IPS-18c (cell line): ENCODE data around the gene CDIP1.
"Not testable (repeated sequence)": the region's sequence is repeated elsewhere in the genome, so short reads cannot be mapped to it uniquely, and the experiment has no call there.

Experiments
- H3K4me3 ChIP-seq: 2 replicates; pipeline ENCODE4 v1.7.0; 2013; ENCODE audit warnings: low read depth, mild to moderate bottlenecking, low read length, moderate library complexity; ENCODE audit not compliant: insufficient read depth
- H3K9me3 ChIP-seq: one replicate; pipeline ENCODE4 v1.6.1; 2013; ENCODE audit warnings: mild to moderate bottlenecking, low read length, moderate library complexity; ENCODE audit not compliant: control insufficient read depth, insufficient read depth

Gene CDIP1

GRCh38 chr16:4538350-4539235, at the start of gene CDIP1:
Gene CDIP1 (minus strand): TSS chr16:4538773. CDS start chr16:4514130, 24,643 bp downstream.
- H3K4me3 ChIP-seq: peak within 1 kb of the TSS; percentile 88
- peaks cover 6% of the 10 kb centered on the region for H3K9me3 ChIP-seq

GRCh38 chr16:4586291-4586690, 47.7 kb upstream of the CDIP1 start:
- no peak overlapping the region for H3K4me3 ChIP-seq
- no peaks in the 10 kb centered on the region for H3K9me3 ChIP-seq

DNA sequence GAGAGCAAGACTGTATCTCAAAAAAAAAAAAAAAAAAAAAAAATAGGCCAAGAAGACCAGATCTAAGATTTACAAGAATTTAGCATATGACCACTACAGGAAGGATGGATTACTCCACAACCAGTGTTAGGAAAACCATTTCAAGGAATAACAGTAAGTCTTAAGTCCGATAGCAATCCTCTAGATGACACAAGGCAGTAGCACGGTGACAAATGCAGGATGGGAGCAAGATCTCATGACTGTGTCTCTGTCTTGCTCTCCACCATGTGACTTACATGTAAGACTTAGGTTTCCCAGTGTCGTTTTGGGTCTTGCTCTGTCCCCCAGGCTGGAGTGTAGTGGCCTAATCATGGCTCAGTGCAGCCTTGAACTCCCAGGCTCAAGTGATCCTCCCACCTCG, 45.3 kb upstream of the CDIP1 start:
- H3K4me3 ChIP-seq: no peak overlapping the region

GRCh38 chr16:4580250-4580649, 41.7 kb upstream of the CDIP1 start:
- Histone ChIP-seq H3K9me3 (peaks cover 2% of the 10 kb centered on the region), H3K4me3 (no peak overlapping the region)

More for the DNA sequence above, 45.3 kb upstream of the CDIP1 start:
- no peaks in the 10 kb centered on the region for H3K9me3 ChIP-seq

- Histone ChIP-seq H3K4me3 (no peak overlapping the region), H3K9me3 (peaks cover 2% of the 10 kb centered on the region)
These were observed 40.5 kb upstream of the CDIP1 start for GRCh38 chr16:4578961-4579530.

DNA sequence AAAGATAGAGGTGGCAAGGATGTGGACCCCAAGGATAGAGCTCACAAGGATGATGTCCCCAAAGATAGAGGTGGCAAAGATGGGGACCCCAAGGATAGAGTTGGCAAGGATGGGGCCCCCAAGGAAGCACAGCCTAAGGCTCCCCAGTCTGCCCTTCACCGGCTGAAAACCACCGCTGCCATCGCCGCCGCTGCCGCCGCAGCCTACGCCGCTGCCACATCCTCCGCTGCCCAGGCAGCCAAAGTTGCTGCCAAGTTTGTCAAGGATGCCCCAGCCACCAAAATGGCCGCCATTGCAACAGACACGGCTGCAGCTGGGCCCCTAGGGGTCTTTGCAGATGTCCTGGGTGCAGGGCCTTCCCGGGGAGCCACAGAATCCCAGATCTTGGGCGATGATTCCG, 37.4 kb upstream of the CDIP1 start:
- Histone ChIP-seq H3K4me3 (no peak overlapping the region), H3K9me3 (peaks cover 2% of the 10 kb centered on the region)

DNA sequence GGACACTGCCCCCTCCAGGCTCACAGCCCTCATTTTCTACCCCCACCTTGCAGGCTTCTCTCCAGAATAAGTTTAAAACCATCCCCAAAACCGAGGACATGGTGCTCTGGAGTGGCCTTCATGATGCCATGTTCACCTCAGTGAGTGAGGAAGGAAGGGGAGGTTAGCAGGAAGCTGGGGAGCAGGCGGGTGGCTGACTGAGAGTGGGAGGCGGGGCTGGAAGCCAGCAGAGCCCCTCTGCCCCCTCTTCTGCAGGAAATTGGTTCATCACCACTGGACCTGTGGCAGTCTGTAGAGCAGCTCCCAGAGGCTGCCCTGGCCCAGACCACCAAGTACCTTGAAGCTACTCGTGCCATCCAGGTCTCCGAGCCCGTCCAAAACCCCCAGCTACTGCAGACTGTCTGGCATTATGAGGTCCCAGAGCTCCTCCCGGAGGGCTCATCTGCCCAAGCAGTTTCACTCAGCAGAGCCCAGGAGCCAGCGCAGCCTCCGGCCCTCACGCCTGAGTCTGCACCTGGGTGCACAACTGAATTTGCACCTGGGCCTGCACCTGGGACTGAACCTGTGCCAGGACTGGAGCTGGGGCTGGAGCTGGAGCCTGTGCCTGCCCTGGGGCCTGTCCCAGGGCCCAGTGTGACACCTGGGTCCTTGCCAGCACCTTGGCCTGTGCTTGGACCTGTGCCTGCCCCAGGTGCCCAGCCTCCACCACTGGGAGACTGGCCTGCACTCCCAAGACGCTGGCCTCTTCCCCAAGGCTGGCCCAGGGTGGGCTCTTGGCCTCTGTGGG, 36.5 kb upstream of the CDIP1 start:
- Histone ChIP-seq H3K9me3 (peaks cover 2% of the 10 kb centered on the region), H3K4me3 (no peak overlapping the region)

- not testable (repeated sequence) for H3K4me3 ChIP-seq, H3K9me3 ChIP-seq
These were observed 35.4 kb upstream of the CDIP1 start for GRCh38 chr16:4573926-4574325.

- Histone ChIP-seq H3K4me3 (no peak overlapping the region), H3K9me3 (peaks cover 2% of the 10 kb centered on the region)
These were observed 34.1 kb upstream of the CDIP1 start for GRCh38 chr16:4572715-4573114.

GRCh38 chr16:4570688-4571321, 32.2 kb upstream of the CDIP1 start:
- Histone ChIP-seq H3K9me3 (no peaks in the 10 kb centered on the region), H3K4me3 (no peak overlapping the region)

DNA sequence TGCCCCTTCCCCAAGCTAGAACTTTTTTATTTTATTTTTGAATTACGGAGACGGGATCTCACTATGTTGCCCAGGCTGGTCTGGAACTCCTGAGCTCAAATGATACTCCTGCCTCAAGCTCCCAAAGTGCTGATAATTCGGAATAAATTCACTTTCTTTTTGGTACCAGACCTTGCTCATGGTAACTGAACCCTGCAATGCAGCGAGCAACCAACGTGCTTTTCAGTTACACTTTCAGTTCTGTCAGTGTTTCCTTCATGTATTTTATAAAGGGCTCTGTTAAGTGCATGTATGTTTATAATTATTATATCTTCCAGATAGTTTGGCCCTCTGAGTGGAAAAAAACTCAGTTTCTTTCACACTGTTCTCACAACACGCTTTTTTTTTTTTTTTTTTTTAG, 31.5 kb upstream of the CDIP1 start:
- Histone ChIP-seq H3K9me3 (no peaks in the 10 kb centered on the region), H3K4me3 (no peak overlapping the region)

- H3K9me3 ChIP-seq: no peaks in the 10 kb centered on the region
- no peak overlapping the region for H3K4me3 ChIP-seq
These were observed 27.6 kb upstream of the CDIP1 start for GRCh38 chr16:4566144-4566543.

DNA sequence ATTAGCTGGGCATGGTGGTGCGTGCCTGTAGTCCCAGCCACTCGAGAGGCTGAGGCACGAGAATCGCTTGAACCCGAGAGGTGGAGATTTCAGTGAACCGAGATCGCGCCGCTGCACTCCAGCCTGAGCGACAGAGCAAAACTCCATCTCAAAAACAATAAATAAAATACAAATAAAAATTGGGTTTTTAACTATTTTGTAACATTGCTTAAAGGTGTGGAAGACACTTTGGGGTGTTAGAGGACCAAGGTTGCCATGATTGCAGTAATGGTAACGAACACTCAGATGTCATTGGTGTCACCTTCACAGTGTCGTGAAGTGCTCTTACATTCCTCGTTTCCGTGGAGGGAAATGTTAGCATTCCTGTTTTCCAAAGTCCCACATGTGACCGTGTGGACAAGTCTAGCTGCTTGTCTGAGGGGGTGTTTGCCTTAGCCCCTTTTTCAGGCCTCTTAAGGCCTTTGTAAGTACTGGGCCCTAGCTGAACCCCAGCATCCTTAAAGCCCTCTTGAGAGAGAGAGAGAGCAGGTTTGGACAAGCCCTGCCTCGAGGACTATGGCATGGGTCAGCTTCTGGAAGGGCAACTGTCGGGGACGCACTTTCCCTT, 26.2 kb upstream of the CDIP1 start:
- Histone ChIP-seq H3K9me3 (peaks cover 1% of the 10 kb centered on the region), H3K4me3 (no peak overlapping the region)

GRCh38 chr16:4561596-4561995, 23.0 kb upstream of the CDIP1 start:
- peaks cover 5% of the 10 kb centered on the region for H3K9me3 ChIP-seq
- H3K4me3 ChIP-seq: no peak overlapping the region

DNA sequence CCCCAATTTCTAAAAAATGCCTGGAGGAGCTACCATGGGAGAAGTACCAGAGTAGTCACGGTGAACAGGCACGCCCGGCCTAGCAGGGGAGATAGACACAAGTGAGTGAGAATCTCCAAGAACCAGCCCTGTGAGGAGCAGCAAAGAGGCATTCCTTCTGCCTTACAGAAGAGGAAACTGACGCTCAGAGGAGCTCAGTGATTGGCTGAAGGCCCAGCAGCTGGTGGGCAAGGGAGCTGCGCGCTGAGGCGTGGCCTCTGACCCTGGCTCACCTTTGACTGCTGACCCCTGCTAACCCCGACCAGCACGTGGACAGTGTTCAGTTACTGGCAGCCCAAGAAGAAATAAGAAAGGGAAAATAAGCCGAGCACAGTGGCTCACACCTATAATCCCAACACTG, 19.4 kb upstream of the CDIP1 start:
- H3K4me3 ChIP-seq: no peak overlapping the region
- H3K9me3 ChIP-seq: peaks cover 5% of the 10 kb centered on the region

DNA sequence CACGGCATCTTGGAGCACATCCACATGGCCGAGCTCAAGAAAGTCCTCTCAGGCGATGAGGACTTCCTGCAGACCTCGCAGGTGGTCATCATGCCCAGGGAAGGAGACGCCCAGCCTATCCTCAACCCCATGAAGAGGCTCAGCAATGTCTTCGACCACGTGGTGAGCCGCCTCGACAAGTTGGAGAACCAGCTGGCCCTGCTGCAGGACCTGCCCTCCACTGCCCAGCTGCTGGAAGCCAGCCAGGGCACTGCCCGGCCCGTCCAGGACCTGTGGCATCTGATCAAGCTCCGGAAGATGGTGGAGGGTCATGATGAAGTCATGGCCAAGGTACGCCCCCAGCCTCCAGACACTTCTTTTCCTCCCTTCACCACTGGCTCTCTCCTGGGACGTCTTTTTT, 18.0 kb upstream of the CDIP1 start:
- H3K9me3 ChIP-seq: peaks cover 5% of the 10 kb centered on the region
- H3K4me3 ChIP-seq: no peak overlapping the region

- H3K4me3 ChIP-seq: no peak within 1 kb of the TSS
- peaks cover 5% of the 10 kb centered on the region for H3K9me3 ChIP-seq
These were observed 17.5 kb upstream of the CDIP1 start, which contains the start of gene C16orf96 for GRCh38 chr16:4556112-4556511. Gene C16orf96 (plus strand): TSS chr16:4556340. CDS start chr16:4556490, 150 bp downstream.
